Bronchial epithelial cell (primary cell): Measurements from ENCODE around the gene GPX4. TPM values are rescaled to one million over a fixed set of nuclear protein-coding genes. Genes with fewer than 3 reads are reported as not detected.

Source experiments
- DNase-seq: peaks from one replicate; pipeline ENCODE4 v3.0.0-alpha.2; 2010; ENCODE audit warnings: low read depth
- FAIRE-seq: peaks from 2 replicates; lab custom pipeline; 2011; peaks lifted over from hg19 to GRCh38; lab: Jason Lieb, UNC
- H3K27me3 ChIP-seq: 2 replicates; pipeline ENCODE4 v1.5.1; 2011; ENCODE audit warnings: low read length; ENCODE audit not compliant: control insufficient read depth, insufficient read depth
- H3K36me3 ChIP-seq: 2 replicates; pipeline ENCODE4 v1.5.1; 2011; ENCODE audit warnings: low read length; ENCODE audit not compliant: control insufficient read depth, insufficient read depth
- H3K4me3 ChIP-seq: 2 replicates; pipeline ENCODE4 v1.5.1; 2011; ENCODE audit warnings: mild to moderate bottlenecking, low read depth, low read length, control low read depth
- total RNA-seq: library from RNA; depleted of rRNA; stranded (reverse); fragments of >200 nt; gene quantifications from 2 replicates; pipeline ENCODE4 v1.2.1, GENCODE V29; 2014
- TF ChIP-seq, protein P1 (sequence below): IDR thresholded peaks from 2 replicates; pipeline ENCODE4 v1.5.1; 2011; ENCODE audit warnings: mild to moderate bottlenecking, moderate library complexity, low read length, control low read depth, inconsistent platforms; ENCODE audit not compliant: insufficient read depth, severe bottlenecking

Gene GPX4, protein sequence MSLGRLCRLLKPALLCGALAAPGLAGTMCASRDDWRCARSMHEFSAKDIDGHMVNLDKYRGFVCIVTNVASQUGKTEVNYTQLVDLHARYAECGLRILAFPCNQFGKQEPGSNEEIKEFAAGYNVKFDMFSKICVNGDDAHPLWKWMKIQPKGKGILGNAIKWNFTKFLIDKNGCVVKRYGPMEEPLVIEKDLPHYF
- 274 and 291 TPM in 2 replicates for total RNA-seq

DNA sequence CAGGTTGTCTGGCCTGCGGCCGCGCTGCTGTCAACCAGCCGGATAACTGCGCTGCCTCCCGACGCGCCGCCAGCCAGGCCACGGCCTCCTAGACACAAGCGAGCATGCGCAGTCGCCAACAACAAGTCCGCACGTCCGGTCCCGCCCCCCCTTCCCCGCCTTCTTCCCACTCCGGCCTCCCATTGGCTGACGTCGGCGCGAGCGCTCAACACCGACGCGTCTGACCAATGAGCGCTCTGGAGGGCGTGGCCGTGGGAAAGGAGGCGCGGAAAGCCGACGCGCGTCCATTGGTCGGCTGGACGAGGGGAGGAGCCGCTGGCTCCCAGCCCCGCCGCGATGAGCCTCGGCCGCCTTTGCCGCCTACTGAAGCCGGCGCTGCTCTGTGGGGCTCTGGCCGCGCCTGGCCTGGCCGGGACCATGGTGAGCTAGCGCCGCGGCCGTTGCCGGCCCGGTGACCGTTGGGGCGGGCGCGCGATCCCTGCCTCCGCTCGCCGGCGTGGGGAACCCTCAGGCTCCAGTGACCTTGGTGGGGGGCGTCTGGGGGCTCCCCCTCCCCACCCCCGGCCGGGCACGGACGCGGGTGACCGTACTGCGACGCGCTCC is at the start of gene GPX4:
GPX4 (plus strand) TSS at position 287 of the 603 bp plus-strand sequence; CDS start at position 337, 50 bp downstream.
- peaks cover 6% of the 10 kb centered on the region for H3K36me3 ChIP-seq
- TF ChIP-seq, protein P1, sequence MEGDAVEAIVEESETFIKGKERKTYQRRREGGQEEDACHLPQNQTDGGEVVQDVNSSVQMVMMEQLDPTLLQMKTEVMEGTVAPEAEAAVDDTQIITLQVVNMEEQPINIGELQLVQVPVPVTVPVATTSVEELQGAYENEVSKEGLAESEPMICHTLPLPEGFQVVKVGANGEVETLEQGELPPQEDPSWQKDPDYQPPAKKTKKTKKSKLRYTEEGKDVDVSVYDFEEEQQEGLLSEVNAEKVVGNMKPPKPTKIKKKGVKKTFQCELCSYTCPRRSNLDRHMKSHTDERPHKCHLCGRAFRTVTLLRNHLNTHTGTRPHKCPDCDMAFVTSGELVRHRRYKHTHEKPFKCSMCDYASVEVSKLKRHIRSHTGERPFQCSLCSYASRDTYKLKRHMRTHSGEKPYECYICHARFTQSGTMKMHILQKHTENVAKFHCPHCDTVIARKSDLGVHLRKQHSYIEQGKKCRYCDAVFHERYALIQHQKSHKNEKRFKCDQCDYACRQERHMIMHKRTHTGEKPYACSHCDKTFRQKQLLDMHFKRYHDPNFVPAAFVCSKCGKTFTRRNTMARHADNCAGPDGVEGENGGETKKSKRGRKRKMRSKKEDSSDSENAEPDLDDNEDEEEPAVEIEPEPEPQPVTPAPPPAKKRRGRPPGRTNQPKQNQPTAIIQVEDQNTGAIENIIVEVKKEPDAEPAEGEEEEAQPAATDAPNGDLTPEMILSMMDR: no peak
- peak; percentile 94 for DNase-seq
- peak within 1 kb of the TSS; percentile 89 for H3K4me3 ChIP-seq
- no peaks in the 10 kb centered on the region for H3K27me3 ChIP-seq
- FAIRE-seq: peak; percentile 23

DNA sequence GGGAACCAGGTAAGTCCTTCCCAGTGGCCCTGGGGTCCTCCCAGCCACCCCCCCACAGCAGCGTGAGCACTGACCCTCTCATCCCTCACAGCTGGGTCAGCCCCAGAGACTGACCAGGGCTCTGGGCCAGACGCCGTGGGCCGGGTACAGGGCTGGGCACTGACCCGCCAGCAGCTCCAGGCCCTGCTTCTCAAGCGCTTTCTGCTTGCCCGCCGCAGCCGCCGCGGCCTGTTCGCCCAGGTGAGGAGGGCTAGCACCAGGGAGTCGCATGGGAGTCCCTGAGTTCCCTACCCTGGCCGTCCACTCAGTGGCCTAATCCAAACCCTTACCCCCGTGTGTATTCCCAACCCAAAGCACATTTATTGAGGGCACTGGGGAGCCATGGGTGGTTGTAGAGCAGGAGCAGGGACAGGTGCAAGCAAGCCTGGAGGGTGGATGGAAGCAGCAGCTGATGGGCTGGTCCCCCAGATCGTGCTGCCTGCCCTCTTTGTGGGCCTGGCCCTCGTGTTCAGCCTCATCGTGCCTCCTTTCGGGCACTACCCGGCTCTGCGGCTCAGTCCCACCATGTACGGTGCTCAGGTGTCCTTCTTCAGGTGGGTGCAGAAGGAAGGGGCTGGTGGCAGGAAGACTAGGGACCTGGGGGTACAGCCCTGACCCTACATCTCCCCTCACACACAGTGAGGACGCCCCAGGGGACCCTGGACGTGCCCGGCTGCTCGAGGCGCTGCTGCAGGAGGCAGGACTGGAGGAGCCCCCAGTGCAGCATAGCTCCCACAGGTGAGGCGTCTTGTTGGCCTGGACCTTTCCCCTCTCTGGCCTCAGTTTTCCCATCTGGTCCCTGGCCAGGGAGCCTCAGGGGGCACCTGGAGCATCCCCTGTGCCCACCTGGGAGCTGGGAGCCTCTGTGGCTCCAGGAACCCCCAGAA is 49.4 kb upstream of the GPX4 start:
- TF ChIP-seq, protein P1: no peak
- no peak for FAIRE-seq
- H3K4me3 ChIP-seq: no peak overlapping the region
- peaks cover 13% of the 10 kb centered on the region for H3K36me3 ChIP-seq
- DNase-seq: no peak
- no peaks in the 10 kb centered on the region for H3K27me3 ChIP-seq

DNA sequence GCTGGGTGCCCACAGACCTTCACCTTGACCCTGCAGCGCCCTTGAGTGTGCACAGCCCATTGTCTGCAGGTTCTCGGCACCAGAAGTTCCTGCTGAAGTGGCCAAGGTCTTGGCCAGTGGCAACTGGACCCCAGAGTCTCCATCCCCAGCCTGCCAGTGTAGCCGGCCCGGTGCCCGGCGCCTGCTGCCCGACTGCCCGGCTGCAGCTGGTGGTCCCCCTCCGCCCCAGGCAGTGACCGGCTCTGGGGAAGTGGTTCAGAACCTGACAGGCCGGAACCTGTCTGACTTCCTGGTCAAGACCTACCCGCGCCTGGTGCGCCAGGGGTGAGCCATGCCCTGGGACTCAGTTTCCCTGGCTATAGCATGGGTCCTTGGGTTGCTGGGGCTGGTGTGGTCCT is 48.8 kb upstream of the GPX4 start:
- H3K27me3 ChIP-seq: no peaks in the 10 kb centered on the region
- TF ChIP-seq, protein P1: no peak
- DNase-seq: no peak
- FAIRE-seq: no peak
- H3K4me3 ChIP-seq: no peak overlapping the region
- H3K36me3 ChIP-seq: peaks cover 13% of the 10 kb centered on the region

DNA sequence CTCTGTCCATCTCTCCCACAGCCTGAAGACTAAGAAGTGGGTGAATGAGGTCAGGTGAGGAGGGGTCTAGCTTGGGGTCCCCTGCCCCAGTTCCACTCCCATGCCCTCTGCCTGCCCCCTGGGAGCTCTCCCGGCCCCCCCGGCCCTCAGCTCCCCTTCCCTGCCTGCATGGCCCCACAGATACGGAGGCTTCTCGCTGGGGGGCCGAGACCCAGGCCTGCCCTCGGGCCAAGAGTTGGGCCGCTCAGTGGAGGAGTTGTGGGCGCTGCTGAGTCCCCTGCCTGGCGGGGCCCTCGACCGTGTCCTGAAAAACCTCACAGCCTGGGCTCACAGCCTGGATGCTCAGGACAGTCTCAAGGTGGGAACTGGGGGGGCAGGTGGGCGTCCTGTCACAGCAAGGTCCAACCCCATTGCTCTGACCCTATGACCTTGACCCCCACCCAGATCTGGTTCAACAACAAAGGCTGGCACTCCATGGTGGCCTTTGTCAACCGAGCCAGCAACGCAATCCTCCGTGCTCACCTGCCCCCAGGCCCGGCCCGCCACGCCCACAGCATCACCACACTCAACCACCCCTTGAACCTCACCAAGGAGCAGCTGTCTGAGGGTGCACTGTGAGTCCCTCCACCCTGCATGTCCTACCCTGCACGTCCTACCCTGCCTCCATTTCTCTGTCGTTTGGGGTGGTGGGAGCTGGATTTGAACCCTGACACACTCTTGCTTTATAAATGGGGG is 47.7 kb upstream of the GPX4 start:
- H3K36me3 ChIP-seq: peaks cover 13% of the 10 kb centered on the region
- H3K27me3 ChIP-seq: no peaks in the 10 kb centered on the region
- FAIRE-seq (no peak), DNase-seq (no peak)
- TF ChIP-seq, protein P1: no peak
- H3K4me3 ChIP-seq: no peak overlapping the region

DNA sequence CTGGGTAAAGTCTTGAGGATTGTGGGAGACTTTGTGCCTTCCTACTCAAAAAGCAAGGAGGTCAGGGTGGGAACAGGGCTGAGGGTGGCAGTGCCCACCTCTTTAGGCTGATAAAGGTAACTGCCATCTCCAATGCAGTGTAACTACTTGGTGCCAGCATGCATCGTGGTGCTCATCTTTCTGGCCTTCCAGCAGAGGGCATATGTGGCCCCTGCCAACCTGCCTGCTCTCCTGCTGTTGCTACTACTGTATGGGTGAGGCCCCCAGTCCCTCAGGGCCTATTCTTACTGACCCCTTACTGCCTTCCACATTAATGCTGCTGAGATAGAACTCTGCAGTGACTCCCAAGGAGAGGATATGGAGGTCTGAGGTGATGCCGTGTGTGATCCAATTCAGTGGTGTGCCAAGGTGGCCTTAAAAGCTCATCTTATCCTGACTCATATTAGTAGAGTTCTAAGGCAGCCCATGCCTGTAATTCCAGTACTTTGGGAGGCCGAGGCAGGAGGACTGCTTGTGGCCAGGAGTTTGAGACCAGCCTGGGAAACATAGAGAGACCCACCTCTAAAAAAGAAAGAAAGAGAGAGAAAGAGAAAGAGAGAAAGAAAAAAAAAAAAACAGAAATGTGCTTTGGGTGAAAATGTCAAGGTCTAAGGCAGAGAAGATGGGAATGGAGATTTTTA is 46.5 kb upstream of the GPX4 start:
- TF ChIP-seq, protein P1: no peak
- Histone ChIP-seq H3K27me3 (no peaks in the 10 kb centered on the region), H3K4me3 (no peak overlapping the region), H3K36me3 (peaks cover 13% of the 10 kb centered on the region)
- DNase-seq (peak; percentile 28), FAIRE-seq (no peak)
